Adrenal gland (tissue), 12 donors: ENCODE measurements around the gene BCL7B. TPM values are rescaled to one million over a fixed set of nuclear protein-coding genes. Genes with fewer than 3 reads are reported as not detected.

Source experiments
- DNase-seq, 7 donors: peaks; one replicate each; pipeline ENCODE4 v3.0.0-alpha.2; 2019 to 2020
- H3K27ac ChIP-seq, 5 donors: fragments of 200-600 bp; sonication (generic) in 4 of 5; 1 replicate in 3 of 5; 2 replicates in 2 of 5; pipeline versions ENCODE4 v1.5.1 to v1.8.0; 2016 to 2020; ENCODE audit warnings: mild to moderate bottlenecking in 1 of 5
- H3K27me3 ChIP-seq: fragments of 200-600 bp; 2 replicates; pipeline ENCODE4 v1.8.0; 2021
- H3K36me3 ChIP-seq, 2 donors: fragments of 200-600 bp; replicated peaks in 1 of 2; 1 replicate in 1 of 2; 2 replicates in 1 of 2; pipeline versions ENCODE4 v1.5.1 to v1.8.0; 2018 to 2022
- H3K4me1 ChIP-seq, 2 donors: fragments of 200-600 bp; replicated peaks in 1 of 2; 1 replicate in 1 of 2; 2 replicates in 1 of 2; pipeline versions ENCODE4 v1.5.1 to v1.8.0; 2018 to 2021
- H3K4me3 ChIP-seq, 4 donors: fragments of 200-600 bp; sonication (generic) in 3 of 4; one replicate each; pipeline ENCODE4 v1.5.1; 2016 to 2018
- H3K9me3 ChIP-seq, 3 donors: fragments of 200-600 bp; sonication (generic) in 1 of 3; replicated peaks in 1 of 3; 1 replicate in 2 of 3; 2 replicates in 1 of 3; pipeline versions ENCODE4 v1.5.1 to v1.8.0; 2016 to 2021
- POLR2A ChIP-seq, 2 donors: fragments of 450-650 bp; IDR thresholded peaks; one replicate each; pipeline ENCODE4 v1.6.1; 2017; ENCODE audit warnings: antibody characterized with exemption in 2 of 2, mild to moderate bottlenecking in 2 of 2, moderate library complexity in 1 of 2
- WGBS, 4 donors: extraction: QIAGEN DNeasy Blood & Tissue Kit in 2 of 4; methylation state at CpG; one replicate each; pipeline versions ENCODE4 v1.1.5 to v1.1.7; 2013 to 2017; 5-methylcytosine and 5-hydroxymethylcytosine counted together
- intact Hi-C, 2 donors: fragments of 100-400 bp; cut with DNase I; formaldehyde crosslinking; loops; one replicate each; pipeline versions ENCODE4 v1.14.1 to v1.15.0; 2022 to 2023
- polyA plus RNA-seq, 3 donors: library from polyadenylated mRNA; stranded (reverse); fragments of 200-250 nt in 2 of 3; fragments of 350-450 nt in 1 of 3; fragmentation: Illumina TruSeq in 1 of 3; extraction: RNeasy Lipid Tissue Mini Kit (QIAGEN cat#74804) in 1 of 3; gene quantifications; one replicate each; pipeline ENCODE4 v1.2.3, GENCODE V29; 2013 to 2014
- total RNA-seq, 9 donors: library from RNA; depleted of rRNA in 4 of 9; stranded (reverse); fragments of >200 nt in 4 of 9; fragments of 120-200 nt in 1 of 9; fragmentation: NEBNext Ultra II Directional in 1 of 9; extraction: Animal tissue kit (Norgen Biotek cat#: 25700) in 1 of 9; gene quantifications; one replicate each; pipeline versions ENCODE4 v1.1.0 to v1.2.4, GENCODE V29; 2013 to 2023
- TF ChIP-seq, protein P1 (sequence below), 6 experiments: fragments of 450-650 bp in 4 of 6; fragments of 200-600 bp in 2 of 6; sonication (generic) in 1 of 6; IDR thresholded peaks; 1 replicate in 5 of 6; 2 replicates in 1 of 6; pipeline versions ENCODE4 v1.5.1 to v1.8.0; 2016 to 2021; ENCODE audit warnings: antibody characterized with exemption in 6 of 6, mild to moderate bottlenecking in 2 of 6, moderate library complexity in 1 of 6
- donor health status: healthy with polysubstance abuse.
- donor health status: Bipolar disorder and iron deficiency.
- donor health status: DM: yes; HTN: yes; CAD: no.
- donor health status: DM: no; HTN: no; CAD: no.
- donor health status: DM: no; HTN: no; CAD: no.
- donor health status: DM: yes; HTN: yes; CAD: no.

The BCL7B gene
- total and polyA plus RNA-seq, 12 donors, result 19.0 to 97.9 (median 70.3) TPM

DNA sequence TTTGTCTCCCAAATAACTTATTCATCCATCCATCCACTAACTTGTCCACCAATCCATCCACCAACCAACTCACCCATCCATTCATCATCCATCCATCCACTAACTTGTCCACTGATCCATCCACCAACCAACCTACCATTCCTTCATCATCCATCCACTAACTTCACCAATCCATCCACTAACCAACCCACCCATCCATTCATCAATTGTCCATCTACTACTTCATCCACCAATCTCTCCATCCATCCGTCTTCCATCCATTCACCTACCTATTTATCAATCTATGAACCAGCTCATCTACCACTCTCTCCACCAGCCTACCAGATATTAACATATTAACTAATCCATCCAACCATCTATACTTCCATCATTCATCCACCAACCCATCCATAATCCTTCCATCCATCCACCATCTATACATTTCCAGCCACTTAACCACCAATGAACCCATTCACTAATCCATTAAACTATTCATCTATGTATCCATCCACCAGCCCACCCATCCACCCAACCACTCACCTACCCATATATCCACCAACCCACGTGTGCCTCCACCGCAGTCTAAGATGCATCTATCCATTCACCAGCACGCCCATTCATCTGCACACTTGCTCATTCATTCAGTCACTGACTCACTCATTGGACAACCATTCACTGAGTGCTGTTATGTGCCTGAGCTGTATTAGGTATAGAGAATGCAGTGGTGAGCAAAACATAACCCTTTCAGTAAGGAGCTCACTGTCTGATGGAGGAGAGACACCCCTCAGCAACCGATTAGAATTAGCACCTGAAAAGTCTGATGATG, 40.7 kb upstream of the BCL7B start:
- no peaks in the 10 kb centered on the region for H3K27me3 ChIP-seq
- TF ChIP-seq, protein P1, sequence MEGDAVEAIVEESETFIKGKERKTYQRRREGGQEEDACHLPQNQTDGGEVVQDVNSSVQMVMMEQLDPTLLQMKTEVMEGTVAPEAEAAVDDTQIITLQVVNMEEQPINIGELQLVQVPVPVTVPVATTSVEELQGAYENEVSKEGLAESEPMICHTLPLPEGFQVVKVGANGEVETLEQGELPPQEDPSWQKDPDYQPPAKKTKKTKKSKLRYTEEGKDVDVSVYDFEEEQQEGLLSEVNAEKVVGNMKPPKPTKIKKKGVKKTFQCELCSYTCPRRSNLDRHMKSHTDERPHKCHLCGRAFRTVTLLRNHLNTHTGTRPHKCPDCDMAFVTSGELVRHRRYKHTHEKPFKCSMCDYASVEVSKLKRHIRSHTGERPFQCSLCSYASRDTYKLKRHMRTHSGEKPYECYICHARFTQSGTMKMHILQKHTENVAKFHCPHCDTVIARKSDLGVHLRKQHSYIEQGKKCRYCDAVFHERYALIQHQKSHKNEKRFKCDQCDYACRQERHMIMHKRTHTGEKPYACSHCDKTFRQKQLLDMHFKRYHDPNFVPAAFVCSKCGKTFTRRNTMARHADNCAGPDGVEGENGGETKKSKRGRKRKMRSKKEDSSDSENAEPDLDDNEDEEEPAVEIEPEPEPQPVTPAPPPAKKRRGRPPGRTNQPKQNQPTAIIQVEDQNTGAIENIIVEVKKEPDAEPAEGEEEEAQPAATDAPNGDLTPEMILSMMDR (IDR thresholded peaks at IDR 0.05), result no peak
- no peak for TF ChIP-seq POLR2A (IDR thresholded peaks at IDR 0.05)
- WGBS, 4 donors, result 84 to 90% (median 88%) methylated on average over 5 of the region's 5 CpGs
- H3K27ac ChIP-seq, result no peak overlapping the region
- intact Hi-C loops, result no loop called here
- no peak overlapping the region for H3K4me3 ChIP-seq
- no peaks in the 10 kb centered on the region for H3K36me3 ChIP-seq
- no peaks in the 10 kb centered on the region for H3K4me1 ChIP-seq
- H3K9me3 ChIP-seq, result no peaks in the 10 kb centered on the region
- DNase-seq, result no peak

DNA sequence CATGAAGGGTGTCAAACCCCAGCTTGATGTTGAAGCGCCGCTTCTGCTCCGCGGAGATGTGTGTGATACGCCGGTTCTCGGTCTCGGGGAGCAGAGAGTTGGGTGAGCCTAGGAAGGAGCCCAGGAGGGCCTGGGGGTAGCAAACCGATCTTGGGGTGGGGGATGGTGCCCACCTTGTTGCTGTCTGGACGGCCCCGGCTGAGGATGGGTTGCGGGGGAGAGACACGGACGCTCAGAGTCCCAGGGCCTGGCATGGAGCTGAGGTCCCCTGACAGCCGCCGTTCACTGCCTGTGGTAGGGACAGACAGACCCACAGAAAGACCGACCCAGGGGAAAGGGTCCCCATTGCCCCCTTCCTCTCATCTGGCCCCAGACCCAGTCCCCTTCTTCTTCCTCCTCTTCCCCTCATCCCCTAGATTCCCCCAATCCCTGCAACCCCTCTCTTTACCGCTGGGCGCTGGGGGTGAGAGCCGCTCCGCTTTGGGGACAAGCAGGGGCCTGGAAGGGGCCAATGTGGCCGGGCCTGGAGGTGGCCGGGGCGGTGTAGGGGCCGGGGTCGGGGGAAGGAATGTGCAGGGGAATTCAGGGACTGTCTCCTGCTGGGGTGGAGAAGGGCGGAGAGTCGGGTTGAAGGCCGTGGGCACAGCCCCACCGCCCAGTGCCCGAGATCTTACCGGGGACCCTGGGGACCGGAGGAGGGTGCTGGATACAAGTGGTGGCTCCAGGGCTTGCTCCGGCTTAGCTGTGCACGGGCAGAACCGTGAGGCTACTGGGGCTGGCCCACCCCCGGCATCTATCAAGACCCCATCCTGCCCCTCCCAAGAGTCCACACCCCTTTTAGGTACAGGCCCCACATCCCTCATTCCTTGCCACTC, 38.9 kb upstream of the BCL7B start:
- 72 to 84% (median 77%) methylated on average over 18 to 37 of the region's 37 CpGs for WGBS, 4 donors
- Histone ChIP-seq H3K9me3 (no peaks in the 10 kb centered on the region), H3K36me3 (no peaks in the 10 kb centered on the region), H3K4me1 (no peaks in the 10 kb centered on the region), H3K27me3 (no peaks in the 10 kb centered on the region), H3K4me3 (no peak overlapping the region), H3K27ac (no peak overlapping the region)
- no peak for DNase-seq
- intact Hi-C loops, result no loop called here
- TF ChIP-seq, protein P1 (IDR thresholded peaks at IDR 0.05), result no peak
- TF ChIP-seq POLR2A (IDR thresholded peaks at IDR 0.05), result no peak

DNA sequence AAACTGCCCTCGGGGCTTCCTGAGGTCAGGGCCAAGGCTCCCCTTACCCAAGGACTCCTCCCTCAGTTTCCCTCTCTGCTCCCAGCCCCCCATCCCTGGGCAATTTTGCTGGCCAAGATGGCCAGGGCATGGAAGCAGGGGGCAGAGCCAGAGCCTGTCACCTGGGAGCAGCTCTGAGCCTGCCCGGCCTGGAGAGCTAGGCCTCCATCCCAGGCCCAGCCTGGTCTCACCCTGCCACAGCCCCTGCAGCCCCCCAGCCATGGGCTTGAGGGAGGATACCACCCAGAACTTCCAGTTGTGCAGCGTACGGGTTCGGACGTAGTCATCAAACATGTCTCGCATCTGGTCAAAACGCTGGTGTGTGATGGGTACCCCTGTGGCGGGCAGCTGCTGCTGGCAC, 37.9 kb upstream of the BCL7B start:
- no peaks in the 10 kb centered on the region for H3K4me1 ChIP-seq
- DNase-seq, result no peak
- H3K27ac ChIP-seq, result no peak overlapping the region
- intact Hi-C loops, result no loop called here
- TF ChIP-seq, protein P1 (IDR thresholded peaks at IDR 0.05), result no peak
- no peak for TF ChIP-seq POLR2A (IDR thresholded peaks at IDR 0.05)
- 87 to 95% (median 90%) methylated on average over 2 to 9 of the region's 9 CpGs for WGBS, 4 donors
- H3K4me3 ChIP-seq, result no peak overlapping the region
- no peaks in the 10 kb centered on the region for H3K36me3 ChIP-seq
- no peaks in the 10 kb centered on the region for H3K9me3 ChIP-seq
- H3K27me3 ChIP-seq, result no peaks in the 10 kb centered on the region
